BJ (cell line): Measurements from ENCODE around the gene CNGA1. TPM values are rescaled to one million over a fixed set of nuclear protein-coding genes. Genes with fewer than 3 reads are reported as not detected.

ENCODE experiments used
- CTCF ChIA-PET: fragments of 350-600 bp; formaldehyde crosslinking; extraction: SDS; loops from one replicate; lab custom pipeline; 2021; ENCODE audit warnings: antibody characterized with exemption, inconsistent platforms; lab: Yijun Ruan, JAX
- POLR2A ChIA-PET: fragments of 300-600 bp; sonication (Branson Sonifier 250); formaldehyde crosslinking; extraction: SDS; loops from one replicate; lab custom pipeline; 2021; ENCODE audit warnings: antibody characterized with exemption; lab: Charles Lee
- DNase-seq: peaks from one replicate; pipeline ENCODE4 v3.0.0-alpha.2; 2011; ENCODE audit warnings: low read depth
- H3K27me3 ChIP-seq: 2 replicates; pipeline ENCODE4 v1.6.0; 2011; ENCODE audit warnings: low read length; ENCODE audit not compliant: control insufficient read depth, insufficient read depth
- H3K36me3 ChIP-seq: 2 replicates; pipeline ENCODE4 v1.5.1; 2011; ENCODE audit warnings: low read length; ENCODE audit not compliant: control insufficient read depth, insufficient read depth
- H3K4me3 ChIP-seq: 2 replicates; pipeline ENCODE4 v1.5.1; 2011; ENCODE audit warnings: low read depth, mild to moderate bottlenecking, control low read depth, low read length
- CTCF ChIP-seq: IDR thresholded peaks from 2 replicates; pipeline ENCODE4 v1.5.1; 2011; ENCODE audit warnings: low read depth, mild to moderate bottlenecking, control low read depth, inconsistent platforms, low read length, moderate library complexity; ENCODE audit not compliant: insufficient read depth
- polyA plus RNA-seq: library from polyadenylated mRNA; depleted of rRNA; stranded (reverse); fragments of >200 nt; gene quantifications from 2 replicates; pipeline ENCODE4 v1.2.3, GENCODE V29; 2011

Gene CNGA1
- polyA plus RNA-seq, 1 experiment = not detected

DNA sequence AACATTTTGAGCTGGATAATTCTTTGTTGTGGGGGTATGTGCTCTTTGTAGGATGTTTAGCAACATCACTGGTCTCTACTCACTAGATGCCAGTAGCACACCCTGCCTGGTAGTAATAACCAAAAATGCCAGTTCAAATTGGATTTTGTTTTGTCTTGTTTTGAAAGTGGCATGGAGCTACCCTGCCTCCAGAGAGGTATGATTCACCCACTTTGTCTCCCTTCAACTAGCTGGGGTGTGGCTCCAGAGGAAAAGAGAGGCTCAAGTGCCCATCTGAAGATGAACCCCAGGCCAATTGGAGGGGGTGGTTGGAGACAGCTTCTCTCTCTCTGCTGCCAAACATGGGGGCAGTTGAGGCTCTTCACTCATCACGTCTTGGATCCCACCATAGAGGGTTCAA is 34.6 kb upstream of the CNGA1 start:
- ChIA-PET CTCF (interaction anchor here (0.9 to 3.2 kb wide), 3 partner anchors 11 to 18 kb away, joined by 3 to 13 read pairs (median 3); no protein-coding TSS in a partner anchor), POLR2A (no interaction called here)
- no peak for DNase-seq
- no peak for TF ChIP-seq CTCF
- H3K4me3 ChIP-seq = no peak overlapping the region
- H3K27me3 ChIP-seq = peaks cover 3% of the 10 kb centered on the region; the same call in 1 of the 2 replicates
- H3K36me3 ChIP-seq = no peaks in the 10 kb centered on the region

GRCh38 chr4:48049483-48049882 is 33.0 kb upstream of the CNGA1 start:
- DNase-seq = no peak
- Histone ChIP-seq H3K4me3 (no peak overlapping the region), H3K36me3 (no peaks in the 10 kb centered on the region), H3K27me3 (peaks cover 3% of the 10 kb centered on the region; the same call in 1 of the 2 replicates)
- ChIA-PET CTCF (interaction anchor here (0.7 to 3.2 kb wide), 2 partner anchors 10 to 16 kb away, joined by 3 to 13 read pairs; no protein-coding TSS in a partner anchor), POLR2A (interaction anchor here (0.6 kb wide), 1 partner anchor 86 kb away, joined by 3 read pairs; no protein-coding TSS in a partner anchor)
- no peak for TF ChIP-seq CTCF

DNA sequence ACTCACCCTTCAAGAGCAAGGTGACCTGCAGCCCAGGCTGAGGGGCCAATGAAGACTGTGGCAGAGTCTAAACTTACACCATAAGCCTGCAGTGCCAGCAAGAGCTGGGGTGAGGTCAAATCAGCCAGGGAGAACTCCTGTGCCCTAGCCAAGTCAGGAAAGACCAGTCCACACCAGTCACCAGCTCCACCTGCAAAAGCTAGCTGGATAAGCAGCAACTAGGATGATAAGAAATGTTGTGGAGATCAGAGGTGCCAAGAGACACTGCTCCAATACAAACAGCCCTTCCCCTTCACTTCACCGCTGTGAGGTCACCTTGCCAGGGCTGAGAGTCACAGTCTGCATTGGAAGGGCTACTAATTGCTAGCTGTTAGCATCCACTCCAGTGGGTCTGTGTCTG is 31.4 kb upstream of the CNGA1 start:
- no peak for DNase-seq
- Histone ChIP-seq H3K4me3 (no peak overlapping the region), H3K36me3 (no peaks in the 10 kb centered on the region), H3K27me3 (peaks cover 4% of the 10 kb centered on the region; the same call in 1 of the 2 replicates)
- POLR2A ChIA-PET = no interaction called here
- CTCF ChIA-PET = interaction anchor here (2.1 kb wide), 1 partner anchor 14 kb away, joined by 9 read pairs; no protein-coding TSS in a partner anchor
- no peak for TF ChIP-seq CTCF

DNA sequence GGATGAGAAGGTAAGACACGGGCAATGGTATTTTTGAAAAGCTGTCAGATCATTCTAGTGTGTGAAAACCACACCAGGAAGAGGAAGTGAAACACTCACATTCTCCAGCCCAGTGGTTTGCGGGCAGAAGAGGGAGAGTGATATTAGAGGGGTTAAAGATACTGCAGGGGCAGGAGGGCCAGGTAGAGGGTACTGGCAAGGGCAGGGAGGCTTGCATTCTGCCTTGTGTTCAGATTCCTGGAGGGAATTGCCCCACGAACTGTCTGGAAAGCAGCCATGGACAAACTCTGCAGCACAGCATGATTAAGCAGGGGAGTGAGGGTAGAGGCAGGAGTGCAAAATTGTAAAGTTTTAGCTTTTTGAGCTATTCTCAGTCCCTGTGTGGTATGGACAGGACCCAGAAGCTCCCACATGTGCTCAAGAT is 31.0 kb upstream of the CNGA1 start:
- no peak overlapping the region for H3K4me3 ChIP-seq
- ChIA-PET POLR2A (no interaction called here), CTCF (interaction anchor here (2.1 kb wide), 1 partner anchor 14 kb away, joined by 9 read pairs; no protein-coding TSS in a partner anchor)
- peaks cover 4% of the 10 kb centered on the region; the same call in 1 of the 2 replicates for H3K27me3 ChIP-seq
- no peaks in the 10 kb centered on the region for H3K36me3 ChIP-seq
- DNase-seq = no peak
- no peak for TF ChIP-seq CTCF

DNA sequence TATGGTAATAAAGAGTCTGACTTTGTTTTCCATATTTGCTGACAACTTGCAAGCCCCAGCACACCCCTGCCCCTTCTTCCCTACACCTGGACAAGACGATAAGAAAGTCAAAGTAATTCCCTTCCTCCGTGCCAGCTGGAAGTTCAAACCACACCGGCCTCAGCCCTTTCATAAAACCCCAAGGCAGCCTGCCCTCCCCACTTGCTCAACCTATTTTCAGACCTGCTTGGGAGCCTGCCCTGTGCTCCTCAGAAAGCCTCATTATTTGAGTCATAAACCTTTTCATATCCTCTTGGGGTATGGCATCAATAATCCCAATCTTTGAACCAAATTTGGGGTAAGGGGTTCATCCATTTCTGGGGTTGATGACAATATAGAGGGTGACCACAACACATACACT is 29.6 kb upstream of the CNGA1 start:
- no peak for DNase-seq
- no peak for TF ChIP-seq CTCF
- POLR2A ChIA-PET = no interaction called here
- Histone ChIP-seq H3K4me3 (no peak overlapping the region), H3K27me3 (0 out of 2 replicates have a peak, but pooled peaks cover 3% of the 10 kb centered on the region), H3K36me3 (no peaks in the 10 kb centered on the region)
- CTCF ChIA-PET = interaction anchor here (1.7 kb wide), 1 partner anchor 9 kb away, joined by 3 read pairs; no protein-coding TSS in a partner anchor
